HCT116 (cell line): ENCODE measurements around the gene PIBF1. TPM values are rescaled to one million over a fixed set of nuclear protein-coding genes. Genes with fewer than 3 reads are reported as not detected.

Experiments
- ATAC-seq: fragments of 200-7000 bp; cut with Tn5 transposase; 2 replicates; pipeline ENCODE4 v1.9.1; 2020; ENCODE audit warnings: mild to moderate bottlenecking, moderate library complexity
- BruUV-seq: library from RNA; stranded (reverse); fragments of 400-500 nt; replicated peaks from 2 replicates; lab custom pipeline; 2021; lab: Mats Ljungman, UMichigan
- CTCF ChIA-PET: fragments of 300-600 bp; sonication (Branson Sonifier 250); formaldehyde crosslinking; loops from one replicate; lab custom pipeline; 2021; ENCODE audit warnings: antibody characterized with exemption; lab: Charles Lee
- POLR2A ChIA-PET: fragments of 300-600, 350-600 bp; sonication (Branson Sonifier 250); formaldehyde crosslinking; loops from one replicate; lab custom pipeline; 2021; ENCODE audit warnings: antibody characterized with exemption; lab: Charles Lee
- RAD21 ChIA-PET, 2 experiments: fragments of 300-600 bp; sonication (Branson Sonifier 250); formaldehyde crosslinking; loops; one replicate each; lab custom pipeline; 2023; ENCODE audit warnings: low total read pairs in 2 of 2; ENCODE audit not compliant: uncharacterized antibody in 2 of 2, unreplicated experiment in 2 of 2, low non-redundant PET in 1 of 2; lab: Charles Lee
- DNase-seq: peaks from one replicate; pipeline ENCODE4 v3.0.0-alpha.2; 2010; ENCODE audit warnings: low read depth, low spot score
- H2AFZ ChIP-seq: fragments of 200-600 bp; shearing (Covaris generic), sonication (generic); 2 replicates; pipeline ENCODE4 v1.6.1; 2017; ENCODE audit warnings: low read depth, mixed run types, mixed read lengths, antibody characterized with exemption, low read length; ENCODE audit not compliant: poor library complexity, severe bottlenecking
- H3K27ac ChIP-seq: 2 replicates; pipeline ENCODE4 v1.5.1; 2012; ENCODE audit warnings: low read depth, low read length
- H3K27me3 ChIP-seq: fragments of 200-600 bp; sonication (generic); 2 replicates; pipeline ENCODE4 v1.6.1; 2016; ENCODE audit warnings: mixed run types, low read length, mixed read lengths; ENCODE audit not compliant: insufficient read depth
- H3K36me3 ChIP-seq, 2 experiments: fragments of 200-500 bp in 1 of 2; fragments of 200-600 bp in 1 of 2; sonication (Bioruptor generic) in 1 of 2; sonication (generic) in 1 of 2; 2 replicates each; pipeline versions ENCODE4 v1.5.1 to v1.6.1; 2014 to 2016; ENCODE audit warnings: low read length in 2 of 2, inconsistent platforms in 1 of 2, mixed read lengths in 1 of 2, mixed run types in 1 of 2; ENCODE audit not compliant: insufficient read depth in 2 of 2, control insufficient read depth in 1 of 2
- H3K4me1 ChIP-seq, 2 experiments: fragments of 200-600 bp in 1 of 2; sonication (generic) in 1 of 2; 2 replicates each; pipeline versions ENCODE4 v1.5.1 to v1.6.1; 2012 to 2017; ENCODE audit warnings: low read length in 2 of 2, inconsistent platforms in 1 of 2, mild to moderate bottlenecking in 1 of 2, mixed read lengths in 1 of 2, mixed run types in 1 of 2, moderate library complexity in 1 of 2; ENCODE audit not compliant: insufficient read depth in 2 of 2, control insufficient read depth in 1 of 2
- H3K4me2 ChIP-seq: fragments of 200-600 bp; sonication (generic); 2 replicates; pipeline ENCODE4 v1.6.1; 2017; ENCODE audit warnings: mixed run types, low read length, mixed read lengths
- H3K4me3 ChIP-seq, 2 experiments: fragments of 200-600 bp in 1 of 2; sonication (generic) in 1 of 2; replicated peaks in 1 of 2; 2 replicates each; pipeline ENCODE4 v1.5.1; 2011 to 2016; ENCODE audit warnings: low read length in 2 of 2, control low read depth in 1 of 2, low read depth in 1 of 2, mild to moderate bottlenecking in 1 of 2, mixed read lengths in 1 of 2, mixed run types in 1 of 2
- H3K79me2 ChIP-seq: fragments of 200-600 bp; sonication (generic); 2 replicates; pipeline ENCODE4 v1.6.1; 2017; ENCODE audit warnings: mild to moderate bottlenecking, mixed run types, low read length, moderate library complexity, mixed read lengths; ENCODE audit not compliant: insufficient read depth
- H3K9ac ChIP-seq: fragments of 200-600 bp; sonication (generic); 2 replicates; pipeline ENCODE4 v1.6.1; 2016; ENCODE audit warnings: low read length, mixed read lengths
- H3K9me2 ChIP-seq: fragments of 200-600 bp; sonication (generic), shearing (Covaris generic); 2 replicates; pipeline ENCODE4 v1.6.1; 2017; ENCODE audit warnings: mixed run types, mild to moderate bottlenecking, moderate library complexity; ENCODE audit not compliant: insufficient read depth
- H3K9me3 ChIP-seq, 2 experiments: fragments of 200-500 bp in 1 of 2; fragments of 200-600 bp in 1 of 2; sonication (Bioruptor generic) in 1 of 2; sonication (generic) in 1 of 2; 2 replicates each; pipeline ENCODE4 v1.6.1; 2014 to 2017; ENCODE audit warnings: low read length in 2 of 2, mixed read lengths in 2 of 2, inconsistent platforms in 1 of 2, low read depth in 1 of 2, mild to moderate bottlenecking in 1 of 2, mixed run types in 1 of 2, moderate library complexity in 1 of 2; ENCODE audit not compliant: control insufficient read depth in 1 of 2, insufficient read depth in 1 of 2
- H4K20me1 ChIP-seq: fragments of 200-600 bp; sonication (generic), shearing (Covaris generic); 2 replicates; pipeline ENCODE4 v1.6.1; 2017; ENCODE audit warnings: mixed run types, mild to moderate bottlenecking, moderate library complexity; ENCODE audit not compliant: insufficient read depth
- CBX3 ChIP-seq: IDR thresholded peaks from 2 replicates; pipeline ENCODE4 v1.6.1; 2012; ENCODE audit warnings: low read depth
- EZH2 ChIP-seq: fragments of 200-600 bp; sonication (generic); IDR thresholded peaks from 2 replicates; pipeline ENCODE4 v1.6.1; 2017; ENCODE audit warnings: antibody characterized with exemption, mixed run types
- FOSL1 ChIP-seq: IDR thresholded peaks from 2 replicates; pipeline ENCODE4 v1.6.1; 2012; ENCODE audit warnings: low read depth
- MAX ChIP-seq: IDR thresholded peaks from 2 replicates; pipeline ENCODE4 v1.6.1; 2012
- POLR2A ChIP-seq: IDR thresholded peaks from 2 replicates; pipeline ENCODE4 v1.7.0; 2011; ENCODE audit warnings: borderline replicate concordance; ENCODE audit not compliant: insufficient read depth, insufficient read length; ENCODE audit errors: extremely low read depth
- POLR2AphosphoS5 ChIP-seq: IDR thresholded peaks from 2 replicates; pipeline ENCODE4 v1.6.1; 2011; ENCODE audit warnings: mild to moderate bottlenecking, low read depth, low read length, moderate library complexity
- SRF ChIP-seq: IDR thresholded peaks from 2 replicates; pipeline ENCODE4 v1.6.1; 2012; ENCODE audit warnings: low read depth
- TCF7L2 ChIP-seq: IDR thresholded peaks from 2 replicates; pipeline ENCODE4 v1.7.0; 2011; ENCODE audit warnings: borderline replicate concordance, inconsistent platforms; ENCODE audit not compliant: insufficient read depth, insufficient read length; ENCODE audit errors: extremely low read depth
- YY1 ChIP-seq: IDR thresholded peaks from 2 replicates; pipeline ENCODE4 v1.6.1; 2011; ENCODE audit warnings: low read length, low read depth, moderate library complexity, mild to moderate bottlenecking; ENCODE audit not compliant: insufficient replicate concordance; ENCODE audit errors: extremely low read depth
- ZFX ChIP-seq: fragments of 450-650 bp; IDR thresholded peaks from 2 replicates; pipeline ENCODE4 v1.6.1; 2017
- intact Hi-C: fragments of 100-400 bp; cut with micrococcal nuclease; formaldehyde crosslinking; loops from 2 replicates; pipeline ENCODE4 v1.10.0; 2022
- total RNA-seq: library from RNA; stranded (reverse); gene quantifications from one replicate; pipeline ENCODE4 v1.2.1, GENCODE V29; 2021; ENCODE audit not compliant: unreplicated experiment

PIBF1 gene
- total RNA-seq, 1 experiment from 2014 or later, result 21.1 TPM

GRCh38 chr13:73061876-73062275 lies 279.9 kb downstream of the PIBF1 start:
- Histone ChIP-seq H3K79me2 (peaks cover 78% of the 10 kb centered on the region), H3K27ac (peak overlapping the region; percentile 83), H4K20me1 (peaks cover 4% of the 10 kb centered on the region; the same call in 1 of the 2 replicates), H3K4me1 (peaks cover 34 to 48% of the 10 kb centered on the region in 2 experiments), H3K4me2 (no peak overlapping the region), H3K27me3 (no peaks in the 10 kb centered on the region), H3K4me3 (no peak overlapping the region), H3K9me3 (no peaks in the 10 kb centered on the region), H3K9ac (no peak overlapping the region), H2AFZ (no peak overlapping the region), H3K36me3 (peaks cover 20 to 34% of the 10 kb centered on the region in 2 experiments)
- POLR2A ChIA-PET, result no interaction called here
- BruUV-seq, result no TSS peak
- RAD21 ChIA-PET, result no interaction called here
- DNase-seq, result no peak
- CTCF ChIA-PET, result no interaction called here
- intact Hi-C loops, result loop anchor here (10.0 kb wide), 1 partner anchor 483 kb away; no protein-coding TSS in a partner anchor
- no peak for TF ChIP-seq YY1
- no peak for TF ChIP-seq MAX
- TF ChIP-seq SRF, result no peak
- TF ChIP-seq FOSL1, result no peak
- no peak for TF ChIP-seq EZH2
- no peak for TF ChIP-seq TCF7L2
- no peak for TF ChIP-seq CBX3
- TF ChIP-seq, all 23 proteins: peak for 0
- no peak for ATAC-seq
- no peaks in the 10 kb centered on the region for H3K9me2 ChIP-seq

GRCh38 chr13:73062468-73062867 lies 280.5 kb downstream of the PIBF1 start:
- peaks cover 84% of the 10 kb centered on the region for H3K79me2 ChIP-seq
- peaks cover 25 to 34% of the 10 kb centered on the region in 2 experiments for H3K36me3 ChIP-seq
- no peaks in the 10 kb centered on the region for H3K9me3 ChIP-seq
- H3K9ac ChIP-seq, result no peak overlapping the region
- H3K27ac ChIP-seq, result no peak overlapping the region
- POLR2A ChIA-PET, result no interaction called here
- no peak overlapping the region for H2AFZ ChIP-seq
- intact Hi-C loops, result loop anchor here (10.0 kb wide), 1 partner anchor 482 kb away; no protein-coding TSS in a partner anchor
- H3K4me3 ChIP-seq, result no peak overlapping the region
- RAD21 ChIA-PET, result no interaction called here
- H4K20me1 ChIP-seq, result peaks cover 4% of the 10 kb centered on the region; the same call in 1 of the 2 replicates
- peaks cover 31 to 42% of the 10 kb centered on the region in 2 experiments for H3K4me1 ChIP-seq
- no peaks in the 10 kb centered on the region for H3K9me2 ChIP-seq
- 0 out of 2 replicates have a peak, but pooled peaks have one; percentile 3 for TF ChIP-seq POLR2AphosphoS5
- no peak for TF ChIP-seq POLR2A
- no peak for TF ChIP-seq ZFX
- CTCF ChIA-PET, result no interaction called here
- no peaks in the 10 kb centered on the region for H3K27me3 ChIP-seq
- no TSS peak for BruUV-seq
- no peak for DNase-seq
- no peak for ATAC-seq
- no peak overlapping the region for H3K4me2 ChIP-seq
